K562 (cell line): ENCODE results near the gene PCAT6. TPM values are rescaled to one million over a fixed set of nuclear protein-coding genes. Genes with fewer than 3 reads are reported as not detected.

Source experiments
- ARID2 ChIP-seq: fragments of 450-650 bp; IDR thresholded peaks from 2 replicates; pipeline ENCODE4 v1.6.1; 2017; ENCODE audit warnings: antibody characterized with exemption, mild to moderate bottlenecking
- BCL6 ChIP-seq: fragments of 250-450 bp; sonication (Bioruptor Pico); IDR thresholded peaks from 2 replicates; pipeline ENCODE4 v1.4.0; 2020
- CBFA2T2 ChIP-seq: fragments of 450-650 bp; conservative IDR thresholded peaks from 2 replicates; pipeline ENCODE4 v1.6.1; 2017; ENCODE audit warnings: mild to moderate bottlenecking
- CCAR2 ChIP-seq: fragments of 200-400 bp; formaldehyde crosslinking; IDR thresholded peaks from 2 replicates; pipeline ENCODE4 v1.6.1; 2017; ENCODE audit warnings: mild to moderate bottlenecking, low read depth, low read length
- CEBPB ChIP-seq: fragments of 450-650 bp; IDR thresholded peaks from 2 replicates; pipeline ENCODE4 v1.6.1; 2016; ENCODE audit warnings: missing genetic modification characterization, missing compliant biosample characterization
- CTCFL ChIP-seq: IDR thresholded peaks from 2 replicates; pipeline ENCODE4 v1.6.1; 2011; ENCODE audit warnings: borderline replicate concordance, low read depth, mild to moderate bottlenecking, moderate library complexity, low read length; ENCODE audit not compliant: insufficient read depth, poor library complexity, severe bottlenecking
- DNMT1 ChIP-seq: fragments of 450-650 bp; IDR thresholded peaks from 2 replicates; pipeline ENCODE4 v1.6.1; 2016; ENCODE audit warnings: antibody characterized with exemption, mild to moderate bottlenecking
- HSF4 ChIP-seq: fragments of 250-450 bp; sonication (Bioruptor Pico); IDR thresholded peaks from 2 replicates; pipeline ENCODE4 v2.1.2; 2022; ENCODE audit warnings: mild to moderate bottlenecking, moderate library complexity, borderline replicate concordance
- MECOM ChIP-seq: fragments of 250-450 bp; sonication (Bioruptor Pico); IDR thresholded peaks from 2 replicates; pipeline ENCODE4 v1.8.0; 2022; ENCODE audit warnings: inconsistent platforms
- MEIS2 ChIP-seq: fragments of 450-650 bp; IDR thresholded peaks from 2 replicates; pipeline ENCODE4 v1.6.1; 2014; ENCODE audit warnings: mild to moderate bottlenecking; ENCODE audit not compliant: partially characterized antibody
- PTTG1 ChIP-seq: fragments of 450-650 bp; IDR thresholded peaks from 2 replicates; pipeline ENCODE4 v1.6.1; 2016; ENCODE audit warnings: low read depth, mild to moderate bottlenecking, missing genetic modification characterization, missing compliant biosample characterization
- PURB ChIP-seq: sonication (generic); formaldehyde crosslinking; IDR thresholded peaks from 2 replicates; pipeline ENCODE4 v1.9.0; 2021; ENCODE audit warnings: low read depth, mild to moderate bottlenecking, missing genetic modification reagents
- TEAD1 ChIP-seq, 2 experiments: fragments of 450-650 bp in 1 of 2; sonication (generic) in 1 of 2; formaldehyde crosslinking; IDR thresholded peaks; 2 replicates each; pipeline versions ENCODE4 v1.4.0 to v1.8.0; 2020 to 2022; ENCODE audit warnings: mild to moderate bottlenecking in 2 of 2, missing genetic modification reagents in 1 of 2
- THAP7 ChIP-seq: fragments of 250-450 bp; sonication (Bioruptor Pico); IDR thresholded peaks from 2 replicates; pipeline ENCODE4 v1.5.0; 2021
- ZBTB7A ChIP-seq: IDR thresholded peaks from 2 replicates; pipeline ENCODE4 v1.6.1; 2011; ENCODE audit warnings: low read depth, mild to moderate bottlenecking, low read length, moderate library complexity, borderline replicate concordance; ENCODE audit not compliant: control insufficient read depth
- ZNF175 ChIP-seq: fragments of 200-800 bp; sonication (Bioruptor generic); IDR thresholded peaks from 2 replicates; pipeline ENCODE4 v1.6.1; 2016; ENCODE audit warnings: low read depth, mild to moderate bottlenecking, missing genetic modification characterization, missing compliant biosample characterization
- ZNF232 ChIP-seq: sonication (generic); formaldehyde crosslinking; IDR thresholded peaks from 2 replicates; pipeline ENCODE4 v1.8.0; 2022; ENCODE audit warnings: mild to moderate bottlenecking, missing genetic modification reagents
- ZNF512 ChIP-seq: IDR thresholded peaks from 2 replicates; pipeline ENCODE4 v1.6.1; 2016; ENCODE audit warnings: missing genetic modification characterization, missing compliant biosample characterization
- polyA plus RNA-seq, 8 experiments: library from polyadenylated mRNA; depleted of rRNA in 4 of 8; stranded (reverse) in 5 of 8; unstranded in 3 of 8; fragments of >200 nt; fragmentation: Nextera tagmentation in 2 of 8; fragmentation: Illumina TruSeq in 1 of 8; extraction: Ambion mirVana in 2 of 8; extraction: Trizol in 1 of 8; gene quantifications; 2 replicates each; pipeline versions ENCODE4 v1.2.1 to v1.2.3, GENCODE V29; 2011 to 2014; ENCODE audit warnings: inconsistent platforms in 1 of 8, missing spikeins in 1 of 8
- total RNA-seq, 7 experiments: library from RNA; depleted of rRNA in 6 of 7; stranded (reverse); fragments of >200 nt in 6 of 7; fragmentation: Illumina TruSeq in 2 of 7; extraction: Trizol in 2 of 7; gene quantifications; 2 replicates each; pipeline versions ENCODE4 v1.2.1 to v1.2.3, GENCODE V29; 2011 to 2021; ENCODE audit warnings: low replicate concordance in 1 of 7
- TF ChIP-seq, protein P1 (sequence below), 2 experiments: fragments of 200-800 bp in 1 of 2; sonication (Bioruptor generic) in 1 of 2; sonication (generic) in 1 of 2; formaldehyde crosslinking in 1 of 2; IDR thresholded peaks in 1 of 2; conservative IDR thresholded peaks in 1 of 2; 2 replicates each; pipeline versions ENCODE4 v1.5.0 to v1.6.1; 2016 to 2020; ENCODE audit warnings: missing compliant biosample characterization in 1 of 2, missing genetic modification characterization in 1 of 2, missing genetic modification reagents in 1 of 2
- TF ChIP-seq, protein P2 (sequence below), 3 experiments: fragments of 200-800 bp in 1 of 3; sonication (Bioruptor generic) in 1 of 3; sonication (generic) in 1 of 3; formaldehyde crosslinking in 1 of 3; IDR thresholded peaks; 2 replicates each; pipeline versions ENCODE4 v1.6.1 to v1.8.0; 2016 to 2022; ENCODE audit warnings: mild to moderate bottlenecking in 2 of 3, missing compliant biosample characterization in 2 of 3, missing genetic modification characterization in 2 of 3, missing genetic modification reagents in 1 of 3

Gene PCAT6
- total and polyA plus RNA-seq, 9 of the 15 experiments (the other 6 are each of a cell fraction or from before 2014, with no cell fraction given) = 0.25 to 2.4 (median 0.54) TPM; not detected in 1

- TF ChIP-seq ZNF512 (tag) (no peak), PTTG1 (tag) (no peak), ZNF232 (CRISPR knock-in tag) (no peak), DNMT1 (no peak), CBFA2T2 (no peak), TEAD1 (CRISPR knock-in tag; IDR thresholded peaks at IDR 0.05) (peak in 1 of 2 experiments; percentile 47; a peak in 1 of 4 replicates), ARID2 (no peak), CTCFL (no peak), MECOM (CRISPR knock-in tag) (no peak), HSF4 (no peak), CCAR2 (no peak), ZBTB7A (no peak), ZNF175 (no peak; the same call in 1 of the 2 replicates), CEBPB (tag) (no peak), BCL6 (CRISPR knock-in tag) (no peak), PURB (CRISPR knock-in tag) (no peak), THAP7 (CRISPR knock-in tag) (no peak), MEIS2 (peak; percentile 50)
- TF ChIP-seq, protein P1, sequence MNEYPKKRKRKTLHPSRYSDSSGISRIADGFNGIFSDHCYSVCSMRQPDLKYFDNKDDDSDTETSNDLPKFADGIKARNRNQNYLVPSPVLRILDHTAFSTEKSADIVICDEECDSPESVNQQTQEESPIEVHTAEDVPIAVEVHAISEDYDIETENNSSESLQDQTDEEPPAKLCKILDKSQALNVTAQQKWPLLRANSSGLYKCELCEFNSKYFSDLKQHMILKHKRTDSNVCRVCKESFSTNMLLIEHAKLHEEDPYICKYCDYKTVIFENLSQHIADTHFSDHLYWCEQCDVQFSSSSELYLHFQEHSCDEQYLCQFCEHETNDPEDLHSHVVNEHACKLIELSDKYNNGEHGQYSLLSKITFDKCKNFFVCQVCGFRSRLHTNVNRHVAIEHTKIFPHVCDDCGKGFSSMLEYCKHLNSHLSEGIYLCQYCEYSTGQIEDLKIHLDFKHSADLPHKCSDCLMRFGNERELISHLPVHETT (CRISPR knock-in tag; conservative IDR thresholded peaks at IDR 0.05 in 1 of 2, IDR thresholded peaks at IDR 0.05 in 1 of 2) = no peak
- TF ChIP-seq, protein P2, sequence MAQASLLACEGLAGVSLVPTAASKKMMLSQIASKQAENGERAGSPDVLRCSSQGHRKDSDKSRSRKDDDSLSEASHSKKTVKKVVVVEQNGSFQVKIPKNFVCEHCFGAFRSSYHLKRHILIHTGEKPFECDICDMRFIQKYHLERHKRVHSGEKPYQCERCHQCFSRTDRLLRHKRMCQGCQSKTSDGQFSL (CRISPR knock-in tag; IDR thresholded peaks at IDR 0.05) = peak; percentile 55; the same call in 1 of the 2 replicates
- TF ChIP-seq, protein P2 (tag; IDR thresholded peaks at IDR 0.05) = peak in 1 of 2 experiments; percentile 53; a peak in 1 of 4 replicates
These were observed at the start of gene PCAT6 (continued) for GRCh38 chr1:202810615-202811295.
